HG03196 (cell line): ENCODE data around the gene APCDD1.

ENCODE experiments used
- ATAC-seq: cut with Tn5 transposase; IDR thresholded peaks from one replicate; pipeline ENCODE4 v1.9.1; 2021; ENCODE audit not compliant: unreplicated experiment

Gene APCDD1

DNA sequence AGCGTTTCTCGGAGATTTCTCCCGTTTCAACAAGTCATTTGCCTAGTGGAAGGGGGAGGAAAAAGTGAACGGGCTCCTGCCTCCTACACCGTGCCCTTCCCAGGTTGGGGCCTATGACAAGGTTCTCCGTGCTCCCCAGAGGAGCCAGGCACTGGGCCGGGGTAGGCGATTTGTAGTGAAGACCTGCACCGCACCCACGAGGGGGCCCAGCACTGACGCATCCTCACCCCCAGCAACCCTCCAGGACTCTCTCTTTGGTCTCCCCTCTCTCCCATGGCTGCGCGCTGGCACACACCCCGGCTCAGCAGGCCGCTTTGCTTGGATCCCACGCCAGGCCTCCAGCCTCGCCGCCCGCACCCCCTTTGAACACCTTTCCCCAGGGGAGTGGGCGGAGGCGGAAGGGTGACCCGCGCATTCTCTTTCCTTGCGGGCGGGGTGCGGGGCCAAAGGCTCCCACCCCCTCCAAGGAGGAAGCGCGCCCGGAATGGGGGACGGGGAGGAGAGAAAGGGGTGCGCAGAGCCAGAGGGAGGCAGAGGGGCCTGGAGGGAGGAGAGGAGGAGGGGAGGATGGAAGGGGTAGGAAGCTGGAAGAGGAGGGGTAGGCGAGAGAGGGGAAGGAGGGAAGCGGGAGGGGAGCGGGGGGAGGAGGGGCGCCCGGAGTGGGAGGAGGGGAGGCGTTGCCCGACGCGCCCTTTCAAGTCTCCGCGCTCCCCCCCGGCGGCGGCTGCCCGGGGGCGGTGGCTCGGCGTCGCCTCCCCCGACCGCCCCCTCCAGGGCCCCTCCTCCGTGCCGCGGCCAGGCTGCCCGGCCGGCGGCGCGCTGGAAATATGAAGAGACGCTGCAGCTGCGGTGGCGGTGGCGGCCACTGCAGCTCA, at the start of gene APCDD1:
Gene APCDD1 (plus strand): TSS at position 830 of the 875 bp plus-strand sequence. CDS start 347 bp downstream, outside the sequence.
- no peak for ATAC-seq

- ATAC-seq = no peak
Measured at GRCh38 chr18:10405014-10405493, 49.4 kb upstream of the APCDD1 start.

DNA sequence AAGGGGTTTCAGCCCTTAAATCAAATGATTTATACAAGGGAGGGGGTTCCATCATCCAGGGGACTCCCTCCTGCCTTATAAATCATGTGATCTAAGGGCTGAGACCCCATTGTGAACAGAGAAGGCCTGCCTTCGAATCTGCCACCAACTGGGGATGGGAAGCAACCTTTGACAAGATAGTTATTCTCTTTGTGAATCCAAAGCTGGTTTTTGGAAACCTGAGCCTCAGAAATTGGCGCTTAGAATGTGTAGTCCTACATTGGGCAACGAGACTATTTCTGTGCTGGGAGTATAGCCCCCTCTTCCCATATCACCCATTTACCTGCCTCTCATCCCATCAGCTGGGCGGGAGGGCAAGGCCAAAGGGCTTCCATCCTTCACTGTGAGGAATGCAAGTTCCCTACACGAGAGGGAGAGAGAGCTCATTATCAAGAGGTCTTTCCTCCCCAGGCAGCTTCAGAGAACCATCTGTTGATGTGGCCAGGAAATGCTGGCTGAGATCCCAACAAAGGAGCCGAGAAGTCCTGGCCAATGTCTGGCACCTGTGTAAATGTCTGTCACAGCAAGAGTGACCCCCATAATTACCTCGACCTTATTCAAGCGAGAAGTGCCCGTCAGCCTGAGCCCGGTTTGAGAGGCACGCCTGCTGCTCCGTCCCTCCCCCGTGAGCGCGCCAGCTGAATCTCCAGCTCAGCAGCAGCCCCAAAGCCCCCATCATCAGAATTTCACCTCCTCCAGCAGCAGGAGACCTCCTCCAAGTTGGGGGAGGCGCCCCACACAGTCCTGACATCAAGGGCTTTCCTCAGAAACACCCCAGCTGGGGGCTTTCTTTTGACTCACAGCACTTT, 48.4 kb upstream of the APCDD1 start:
- no peak for ATAC-seq

DNA sequence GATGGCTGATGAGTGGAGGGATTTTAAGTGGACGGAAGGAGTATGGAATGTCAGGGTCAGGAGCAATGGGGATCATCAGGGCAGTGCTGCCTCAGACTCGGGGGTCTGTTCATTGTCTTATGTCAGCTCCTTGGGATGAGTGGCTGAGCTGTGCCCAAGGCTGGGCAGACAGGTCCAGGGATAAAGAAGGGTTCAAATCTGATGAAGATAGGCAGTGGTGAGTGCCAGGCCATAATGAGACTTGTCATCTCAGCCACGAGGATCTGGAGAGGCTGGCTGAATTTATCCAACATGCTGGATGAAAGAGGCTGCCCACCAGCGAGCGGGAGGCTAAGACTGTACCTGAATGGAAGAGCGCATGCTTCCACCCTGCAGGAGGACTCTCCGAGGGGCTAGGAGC, 46.3 kb upstream of the APCDD1 start:
- ATAC-seq = no peak

DNA sequence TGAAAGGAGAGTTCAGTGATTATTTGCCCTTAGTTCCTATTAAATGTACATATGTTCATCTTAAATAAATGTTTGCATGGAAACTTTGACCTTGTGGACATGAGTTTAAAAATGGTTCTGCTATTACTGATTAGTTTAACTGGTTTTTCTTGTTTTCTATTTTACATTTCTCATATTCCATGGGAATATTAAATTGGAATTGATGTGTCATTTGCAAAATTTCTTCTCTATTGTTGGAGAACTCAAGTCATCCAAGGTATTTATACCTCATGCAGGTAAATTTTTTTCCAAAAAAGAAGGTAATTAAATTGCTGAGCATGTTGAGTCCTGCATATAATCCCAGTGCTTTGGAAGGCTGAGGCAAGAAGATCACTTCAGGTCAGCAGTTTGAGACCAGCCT, 45.4 kb upstream of the APCDD1 start:
- no peak for ATAC-seq

DNA sequence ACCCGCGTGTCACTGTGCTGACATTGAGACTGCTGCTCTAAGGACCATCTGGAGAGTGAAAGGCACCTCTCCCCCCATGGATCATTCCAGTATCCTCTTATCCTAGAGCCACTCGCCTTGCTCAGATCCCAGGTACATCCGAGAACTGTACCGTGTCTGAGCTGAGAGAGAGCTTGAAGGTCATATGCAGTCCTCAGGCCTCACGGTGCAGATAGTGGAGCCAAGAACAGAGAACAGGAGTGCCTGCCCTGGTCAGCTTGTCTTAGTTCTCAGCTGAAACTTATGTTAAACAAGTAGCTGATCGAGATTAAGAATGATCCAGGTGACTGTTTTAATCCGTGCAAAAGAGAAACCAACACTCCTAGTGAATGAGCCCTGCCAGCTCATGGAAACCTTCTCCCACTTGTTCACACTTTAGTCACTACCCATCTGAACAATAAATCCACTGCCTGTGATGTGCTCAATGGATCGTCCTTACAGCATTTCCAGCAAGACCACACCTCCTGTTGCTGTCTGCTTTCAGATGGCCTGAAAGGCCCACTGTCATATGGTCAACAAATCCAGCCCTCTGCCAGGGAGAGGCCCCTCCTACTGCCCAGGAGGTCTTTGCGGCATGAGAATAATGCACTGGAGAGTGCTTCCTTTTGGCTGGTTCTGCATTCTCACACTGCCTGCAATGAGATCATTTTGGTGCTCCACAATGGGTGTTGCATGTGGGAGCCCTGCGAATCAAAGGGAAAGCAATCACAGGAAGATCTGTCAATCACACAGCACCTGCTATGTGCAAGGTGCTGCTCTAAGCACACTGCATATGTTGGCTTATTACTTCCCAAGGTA, 43.7 kb upstream of the APCDD1 start:
- ATAC-seq = no peak

DNA sequence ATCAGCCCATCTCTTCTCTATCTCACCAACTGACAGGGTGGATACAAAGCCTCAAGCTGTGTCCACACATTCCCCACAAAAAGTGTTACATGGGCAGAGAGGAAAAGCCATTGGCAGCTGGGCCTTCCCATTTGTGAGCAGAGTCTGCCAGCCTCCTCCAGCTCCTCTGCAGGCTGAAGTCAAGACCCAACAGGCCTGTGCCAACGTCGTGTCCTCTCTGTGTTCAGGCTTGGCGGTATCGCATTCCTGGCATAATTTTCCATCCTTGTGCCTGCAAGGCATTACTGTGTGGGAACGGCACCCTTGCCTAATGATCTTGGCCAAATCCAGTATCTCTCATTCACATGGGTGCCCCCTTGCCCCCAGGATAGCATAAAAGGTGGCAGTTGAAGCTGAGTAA, 41.5 kb upstream of the APCDD1 start:
- no peak for ATAC-seq

DNA sequence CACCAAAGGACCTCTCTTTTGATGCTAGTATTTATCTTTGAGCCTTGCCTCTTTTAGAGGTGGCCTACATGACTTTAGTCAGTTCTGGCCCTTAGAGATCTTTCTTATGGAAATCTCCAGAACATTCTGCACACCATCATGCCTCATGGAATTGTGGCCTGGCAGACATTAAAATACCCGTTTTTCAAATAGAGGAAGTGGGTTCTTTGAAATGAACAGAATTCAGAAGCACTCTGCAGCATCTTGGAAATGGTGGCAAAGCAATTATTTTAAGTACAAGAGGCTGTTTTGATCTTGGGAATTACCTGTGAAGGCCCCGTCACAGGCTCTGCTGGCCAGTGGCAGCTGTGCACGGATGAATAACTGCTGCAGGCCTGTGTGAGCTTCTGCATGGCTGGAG, 40.7 kb upstream of the APCDD1 start:
- ATAC-seq = no peak

DNA sequence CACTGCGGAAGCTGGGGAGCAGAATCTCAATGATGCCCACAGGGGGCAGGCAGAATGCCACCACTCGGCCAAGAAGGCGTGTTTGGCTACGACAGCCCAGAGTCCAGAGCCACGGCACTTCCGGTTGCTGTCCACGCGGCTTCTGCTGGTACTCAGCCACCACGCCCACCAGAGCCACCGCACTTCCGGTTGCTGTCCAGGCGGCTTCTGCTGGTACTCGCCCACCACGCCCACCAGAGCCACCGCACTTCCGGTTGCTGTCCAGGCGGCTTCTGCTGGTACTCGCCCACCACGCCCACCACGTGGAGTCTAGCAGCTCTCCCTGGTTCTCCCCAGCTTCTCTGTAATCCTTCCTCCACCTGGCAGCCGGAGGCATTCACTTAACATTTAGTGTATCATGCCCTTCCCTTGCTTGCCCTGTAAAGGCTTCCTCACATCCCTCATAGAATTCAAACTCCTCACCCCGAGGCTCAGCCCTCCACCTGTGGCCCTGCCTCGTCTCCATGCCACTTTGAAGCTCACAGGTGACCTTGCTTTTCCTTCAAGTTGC, 40.1 kb upstream of the APCDD1 start:
- ATAC-seq = no peak

DNA sequence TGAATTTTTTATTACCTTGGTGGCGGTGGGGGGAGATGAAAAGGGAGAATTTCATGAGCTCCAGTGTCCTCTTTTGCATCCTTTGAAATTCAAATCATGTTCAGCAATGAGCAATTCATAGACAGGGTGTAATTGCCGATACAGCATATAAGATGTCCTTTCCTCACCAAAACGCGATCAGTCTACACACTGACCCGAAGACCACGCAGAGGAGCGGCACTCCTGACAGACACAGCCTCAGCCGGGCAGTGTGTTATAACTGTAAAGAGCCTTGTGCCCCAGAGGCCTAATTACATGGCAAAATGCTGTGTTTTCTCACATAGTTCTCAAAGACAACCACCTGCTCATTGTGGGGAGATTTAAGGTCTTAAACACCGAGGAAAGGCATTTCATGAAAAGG, 38.4 kb upstream of the APCDD1 start:
- no peak for ATAC-seq

DNA sequence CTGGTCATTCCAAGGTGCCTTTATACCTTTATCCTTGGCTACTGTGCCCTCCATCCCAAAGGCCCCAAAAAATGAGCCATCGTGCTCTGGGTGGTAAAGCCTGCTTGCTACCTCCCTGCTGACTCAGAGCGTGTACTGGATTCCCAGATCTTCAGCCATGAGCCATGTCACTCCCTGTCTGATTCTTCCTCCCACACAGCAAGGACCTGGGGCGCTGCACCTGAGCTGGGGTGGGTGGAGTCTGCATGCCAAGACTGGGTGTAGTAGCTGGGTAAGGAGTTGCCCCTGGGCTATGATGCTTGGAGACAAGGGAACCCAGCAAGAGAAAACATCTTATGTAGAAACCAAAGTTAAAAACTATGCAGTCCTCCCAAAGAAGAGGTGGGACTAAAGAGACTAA, 37.2 kb upstream of the APCDD1 start:
- no peak for ATAC-seq

DNA sequence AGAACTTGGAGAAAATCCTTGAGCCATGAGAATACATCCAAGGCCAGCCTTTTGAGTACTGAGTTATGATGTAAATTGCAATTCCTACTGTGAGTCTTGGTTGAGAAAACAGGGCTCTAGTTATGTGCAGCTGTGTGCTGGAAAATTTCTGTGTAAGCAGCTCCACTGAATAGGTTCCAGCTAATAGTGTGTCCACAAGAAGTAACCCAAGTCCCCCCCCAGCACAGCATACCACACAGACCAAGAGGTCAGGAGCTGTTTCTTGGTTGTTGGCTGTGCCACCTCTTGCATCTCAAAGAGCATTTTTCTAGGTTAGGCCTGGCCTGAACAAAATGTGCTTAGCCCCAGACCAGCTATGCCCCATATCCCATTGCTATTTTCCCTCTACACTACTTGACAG, 36.8 kb upstream of the APCDD1 start:
- no peak for ATAC-seq

DNA sequence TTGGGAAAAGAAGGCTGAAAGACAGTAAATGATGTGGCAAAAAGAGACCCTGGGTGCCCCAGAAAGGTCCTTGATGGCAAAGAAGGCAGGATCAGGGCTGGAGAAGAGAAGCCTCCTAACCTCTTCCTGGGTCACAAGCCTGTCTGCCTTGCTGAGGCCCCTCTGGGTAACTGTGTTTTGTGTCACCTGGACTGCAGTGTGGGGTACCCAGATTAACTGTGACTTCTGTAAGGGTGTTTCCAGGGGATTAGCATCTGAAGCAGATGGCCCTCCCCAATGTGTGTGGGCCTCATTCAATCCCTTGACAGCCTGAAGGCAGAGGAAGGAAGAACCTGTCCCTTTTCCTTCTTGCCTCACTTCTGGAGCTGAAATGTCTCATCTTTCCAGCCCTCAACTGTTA, 35.6 kb upstream of the APCDD1 start:
- ATAC-seq = no peak

DNA sequence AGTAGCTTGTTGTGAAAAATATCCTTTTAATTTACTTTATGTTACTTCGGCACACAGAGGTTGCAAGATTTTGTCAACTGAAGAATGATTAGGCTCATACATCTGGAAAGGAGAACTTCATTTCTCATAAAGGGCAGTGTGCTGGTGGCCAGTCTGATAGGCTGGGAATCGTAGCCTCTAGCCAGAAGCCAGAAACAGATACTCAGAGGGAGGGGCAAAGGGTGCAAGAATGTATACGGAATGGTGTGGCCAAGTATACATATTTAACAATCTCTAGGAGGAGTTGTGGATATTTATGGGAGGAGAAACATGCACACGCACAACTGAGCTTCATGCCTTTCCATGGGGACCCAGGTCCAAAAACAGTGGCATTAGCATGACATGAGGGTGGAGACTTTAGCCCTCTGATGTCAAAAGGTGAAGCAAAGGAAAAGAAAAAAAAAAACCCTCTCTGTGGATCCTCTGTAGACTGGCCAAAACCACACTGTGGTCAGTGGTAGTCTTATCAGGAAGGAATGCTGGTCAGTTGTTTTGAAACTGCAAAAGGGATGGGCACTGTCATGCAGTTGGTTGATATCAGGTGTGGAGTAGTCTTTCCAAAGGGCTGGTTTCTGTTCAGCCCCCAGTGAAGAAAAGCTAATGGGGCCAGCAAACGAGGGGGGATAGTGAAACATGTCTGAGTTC, 34.9 kb upstream of the APCDD1 start:
- ATAC-seq = no peak

DNA sequence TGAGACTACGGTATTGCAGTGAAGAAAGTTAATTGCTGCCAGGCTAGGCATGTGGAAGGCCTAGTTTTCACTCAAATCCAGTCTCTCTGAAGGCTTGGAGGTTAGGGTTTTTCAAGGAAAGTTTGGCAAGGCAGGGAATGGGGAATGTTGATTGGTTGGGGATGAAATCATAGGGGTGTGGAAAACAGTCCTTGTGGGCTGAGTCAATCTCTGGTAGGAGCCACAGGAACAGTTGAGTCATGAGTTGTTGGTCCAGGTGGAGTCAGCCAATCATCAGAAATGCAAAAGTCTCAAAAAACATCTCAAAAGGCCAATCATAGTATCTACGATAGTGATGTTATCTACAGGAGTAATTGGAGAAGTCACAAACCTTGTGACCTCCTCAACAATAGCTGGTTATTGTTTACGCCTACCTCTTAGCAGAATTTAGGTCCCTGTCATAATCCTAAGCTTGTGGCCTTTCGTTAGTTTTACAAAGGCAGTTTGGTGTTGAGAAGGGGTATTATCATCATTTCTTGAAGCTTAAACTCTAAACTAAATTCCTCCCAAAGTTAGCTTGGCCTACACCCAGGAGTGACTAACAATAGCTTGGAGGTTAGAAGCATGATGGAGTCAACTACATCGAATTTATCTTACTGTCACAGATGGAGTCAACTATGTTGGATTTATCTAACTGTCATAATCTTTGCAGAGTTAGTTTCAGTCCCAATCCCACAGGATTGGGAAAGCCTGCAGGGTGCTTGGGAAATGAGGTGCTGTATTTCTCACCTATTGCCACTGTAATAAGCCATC, 33.7 kb upstream of the APCDD1 start:
- no peak for ATAC-seq

- no peak for ATAC-seq
Measured at GRCh38 chr18:10421859-10422258, 32.6 kb upstream of the APCDD1 start.

DNA sequence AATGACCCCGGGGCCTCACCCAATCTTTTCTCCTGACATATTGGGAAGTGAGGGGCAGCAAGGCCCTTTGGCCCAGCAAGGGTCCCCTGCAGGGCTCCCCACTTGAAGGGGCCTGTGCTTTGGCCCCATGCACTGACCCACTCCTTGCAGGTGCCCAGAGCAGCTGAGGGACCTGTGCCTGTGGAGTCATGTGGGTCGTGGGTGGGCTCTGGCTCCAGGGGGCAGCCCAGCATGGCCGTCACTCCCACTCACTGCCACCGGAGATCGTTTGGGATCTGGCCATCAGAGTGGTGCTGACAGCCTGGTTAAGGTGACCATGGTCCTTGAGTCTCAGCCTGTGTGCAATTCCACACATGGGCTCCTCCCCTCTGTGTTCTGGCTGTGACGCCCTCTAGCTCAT, 31.7 kb upstream of the APCDD1 start:
- ATAC-seq = no peak

- no peak for ATAC-seq
Measured at GRCh38 chr18:10424585-10425307, 29.7 kb upstream of the APCDD1 start.

DNA sequence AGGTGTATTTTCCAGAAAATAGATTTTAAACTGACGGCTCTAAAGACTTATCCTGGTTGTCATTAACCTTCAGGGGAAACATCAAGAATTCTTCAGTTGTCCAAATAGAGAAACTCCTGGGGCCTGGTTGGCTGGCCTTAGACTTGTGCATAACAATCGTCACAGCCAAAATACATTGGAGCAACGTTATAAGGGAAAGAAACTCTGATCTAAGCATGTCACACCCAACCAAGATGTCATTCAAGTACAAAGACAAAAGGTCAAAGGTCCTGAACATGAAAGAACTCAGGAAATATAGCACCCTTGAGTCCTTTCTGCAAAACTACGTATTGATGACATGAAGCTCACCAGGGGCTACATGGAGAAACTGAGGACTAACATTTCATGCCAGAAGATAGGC, 23.8 kb upstream of the APCDD1 start:
- ATAC-seq = no peak
